Stimulated activated CD4-positive, alpha-beta T cell treated with anti-CD3 and anti-CD28 coated beads, Interleukin-1b, Interleukin-23, amount 100 ng/mL, for 24 hours (primary cell): ENCODE results near the gene PARD3B.
A peak's percentile ranks its signal among the peaks of the same experiment; 100 is the strongest.

ENCODE experiments used
- DNase-seq, 4 experiments: peaks; one replicate each; pipeline ENCODE4 v3.0.0-alpha.2; 2020; ENCODE audit warnings: low read depth in 4 of 4, low spot score in 1 of 4

Gene PARD3B

GRCh38 chr2:204933735-204934374 is 388.6 kb downstream of the PARD3B start:
- DNase-seq = no peak

GRCh38 chr2:204944927-204945326 is 399.7 kb downstream of the PARD3B start:
- DNase-seq = no peak

- DNase-seq = no peak
These were observed 400.1 kb downstream of the PARD3B start for GRCh38 chr2:204945376-204945775.

- no peak for DNase-seq
These were observed 401.6 kb downstream of the PARD3B start for GRCh38 chr2:204946892-204947291.

- DNase-seq = no peak
These were observed 402.1 kb downstream of the PARD3B start for GRCh38 chr2:204947405-204947804.

GRCh38 chr2:204948024-204948763 is 402.9 kb downstream of the PARD3B start:
- no peak for DNase-seq

- DNase-seq = no peak
These were observed 403.5 kb downstream of the PARD3B start for GRCh38 chr2:204948822-204949221.

- DNase-seq = no peak
These were observed 405.5 kb downstream of the PARD3B start for GRCh38 chr2:204950695-204951346.

GRCh38 chr2:204958371-204958770 is 413.1 kb downstream of the PARD3B start:
- no peak for DNase-seq

GRCh38 chr2:204964414-204964813 is 419.1 kb downstream of the PARD3B start:
- no peak for DNase-seq

GRCh38 chr2:204966245-204966644 is 421.0 kb downstream of the PARD3B start:
- no peak for DNase-seq

- DNase-seq = peak in 1 of 4 experiments; percentile 7
These were observed 422.1 kb downstream of the PARD3B start for GRCh38 chr2:204967199-204967960.

- DNase-seq = no peak
These were observed 426.1 kb downstream of the PARD3B start for GRCh38 chr2:204971206-204971907.

GRCh38 chr2:204972161-204972560 is 426.9 kb downstream of the PARD3B start:
- DNase-seq = no peak

GRCh38 chr2:204972606-204973336 is 427.5 kb downstream of the PARD3B start:
- DNase-seq = no peak

- DNase-seq = no peak
These were observed 428.3 kb downstream of the PARD3B start for GRCh38 chr2:204973616-204974015.

GRCh38 chr2:204974487-204974886 is 429.2 kb downstream of the PARD3B start:
- DNase-seq = no peak

- no peak for DNase-seq
These were observed 432.6 kb downstream of the PARD3B start for GRCh38 chr2:204977914-204978313.

- no peak for DNase-seq
These were observed 437.0 kb downstream of the PARD3B start for GRCh38 chr2:204982303-204982702.

GRCh38 chr2:204984518-204984917 is 439.2 kb downstream of the PARD3B start:
- no peak for DNase-seq
